ENCODE data around the gene SEMA5B.

The SEMA5B gene

DNA sequence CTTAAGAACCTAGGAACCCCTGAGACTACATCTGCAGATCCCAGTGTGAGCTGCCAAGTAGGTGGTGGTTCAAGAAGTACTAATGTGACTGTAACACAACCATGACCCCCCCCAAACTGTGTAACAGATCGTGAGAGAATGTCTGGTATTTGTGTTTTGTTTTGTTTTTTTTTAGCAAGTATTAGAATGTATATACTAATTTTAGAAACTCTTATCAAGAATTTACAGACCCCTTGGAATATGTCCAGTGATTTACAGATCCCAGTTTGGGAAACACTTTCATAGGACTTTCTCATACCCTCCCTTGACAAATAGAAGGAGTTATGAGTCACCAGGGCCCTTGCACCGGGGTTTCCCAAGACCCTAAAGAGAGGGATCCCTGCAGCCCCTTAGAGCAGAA is 79.8 kb downstream of the SEMA5B start:
- no peak for TF ChIP-seq JUND (IDR thresholded peaks at IDR 0.05; ENCODE audit: low read depth)
- in situ Hi-C loops (cut with HindIII; ENCODE audit: low pct_unique_long_range_greater_than_20kb, low sequenced_read_pairs) = no loop called here
- no peak for DNase-seq (ENCODE audit: low read depth in 1 of 2, low spot score in 1 of 2)

DNA sequence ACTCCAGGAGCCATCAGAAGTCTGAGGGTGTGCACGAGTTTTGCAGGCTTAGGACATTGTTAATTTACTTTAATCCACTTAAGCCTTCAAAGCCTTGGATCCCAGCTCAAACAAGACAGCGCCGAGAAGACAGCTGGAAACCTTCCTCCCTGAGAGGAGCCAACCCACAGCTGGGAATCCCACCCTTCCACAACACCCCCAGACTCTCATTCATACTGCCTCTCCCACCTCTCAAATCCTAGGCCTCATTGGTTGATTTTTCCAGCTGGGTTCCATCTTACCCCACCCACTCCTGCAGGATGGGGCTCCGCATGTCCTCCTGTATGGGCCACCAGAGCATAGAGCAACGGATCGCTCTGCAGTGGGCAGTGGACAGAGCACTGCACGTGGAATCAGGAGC is 80.4 kb downstream of the SEMA5B start:
- in situ Hi-C loops (cut with HindIII; ENCODE audit: low pct_unique_long_range_greater_than_20kb, low sequenced_read_pairs) = no loop called here
- DNase-seq (ENCODE audit: low read depth in 1 of 2, low spot score in 1 of 2) = no peak
- no peak for TF ChIP-seq JUND (IDR thresholded peaks at IDR 0.05; ENCODE audit: low read depth)

DNA sequence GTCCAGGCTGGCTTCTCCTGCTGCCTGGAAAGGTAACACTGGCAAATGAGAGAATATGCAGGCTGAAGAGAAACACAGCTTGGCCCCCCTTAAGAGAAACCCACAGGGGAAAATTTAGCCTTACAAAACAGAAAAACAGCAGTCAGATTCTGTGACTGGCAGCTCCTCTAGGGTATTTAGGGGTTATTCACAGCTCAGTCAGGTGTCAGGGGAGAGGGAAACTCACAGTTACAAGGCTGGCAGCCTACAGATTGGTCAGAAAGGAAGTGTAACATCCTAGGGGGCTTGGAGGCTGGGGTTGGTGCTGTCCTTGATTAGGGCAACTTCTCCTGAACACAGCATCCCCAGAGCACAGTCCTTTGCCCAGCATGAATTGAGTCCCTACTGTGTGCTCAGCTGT is 81.4 kb downstream of the SEMA5B start:
- in situ Hi-C loops (cut with HindIII; ENCODE audit: low pct_unique_long_range_greater_than_20kb, low sequenced_read_pairs) = no loop called here
- TF ChIP-seq JUND (IDR thresholded peaks at IDR 0.05; ENCODE audit: low read depth) = no peak
- DNase-seq (ENCODE audit: low read depth in 1 of 2, low spot score in 1 of 2) = no peak

DNA sequence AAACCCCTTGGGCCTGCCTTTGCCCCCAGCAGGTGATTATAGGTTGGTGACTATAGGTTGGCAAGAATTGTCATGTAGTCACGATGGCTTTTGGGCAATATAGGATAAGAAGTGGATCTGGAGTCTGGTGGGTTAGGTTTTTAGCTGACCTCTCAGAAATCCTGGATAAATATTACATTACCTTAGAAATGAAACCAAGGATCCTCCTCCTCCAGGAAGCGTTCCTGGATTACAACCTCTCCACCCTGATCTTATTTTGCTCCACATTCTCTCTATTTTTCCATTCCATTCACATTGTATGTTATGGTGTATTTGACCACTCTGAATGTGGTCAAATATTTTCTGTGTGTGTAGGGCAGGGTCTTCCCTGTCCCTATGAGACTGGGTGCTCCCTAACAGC is 82.3 kb downstream of the SEMA5B start:
- in situ Hi-C loops (cut with HindIII; ENCODE audit: low pct_unique_long_range_greater_than_20kb, low sequenced_read_pairs) = no loop called here
- TF ChIP-seq JUND (IDR thresholded peaks at IDR 0.05; ENCODE audit: low read depth) = no peak
- DNase-seq (ENCODE audit: low read depth in 1 of 2, low spot score in 1 of 2) = no peak

- in situ Hi-C loops (cut with HindIII; ENCODE audit: low pct_unique_long_range_greater_than_20kb, low sequenced_read_pairs) = no loop called here
- TF ChIP-seq JUND (IDR thresholded peaks at IDR 0.05; ENCODE audit: low read depth) = no peak
- no peak for DNase-seq (ENCODE audit: low read depth in 1 of 2, low spot score in 1 of 2)
Observed at GRCh38 chr3:122944671-122945161, 82.8 kb downstream of the SEMA5B start.

DNA sequence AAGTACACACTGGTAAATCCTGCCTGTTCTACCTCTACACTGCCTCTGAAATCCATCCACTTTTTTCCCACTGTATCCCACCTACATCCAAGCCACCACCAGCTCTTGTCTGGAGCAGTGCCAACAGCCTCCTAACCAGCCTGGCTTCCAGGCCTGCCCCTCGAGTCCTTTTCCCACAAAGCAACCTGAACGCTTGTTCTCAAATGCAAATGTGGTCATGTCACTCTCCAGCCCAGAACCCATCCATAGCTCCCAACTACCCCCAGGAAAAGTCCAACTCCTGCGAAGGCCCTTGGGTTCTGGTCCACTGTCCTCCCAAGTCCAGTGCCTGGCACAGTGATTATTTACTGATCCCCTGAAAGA is 83.8 kb downstream of the SEMA5B start:
- no peak for DNase-seq (ENCODE audit: low read depth in 1 of 2, low spot score in 1 of 2)
- TF ChIP-seq JUND (IDR thresholded peaks at IDR 0.05; ENCODE audit: low read depth) = no peak
- in situ Hi-C loops (cut with HindIII; ENCODE audit: low pct_unique_long_range_greater_than_20kb, low sequenced_read_pairs) = no loop called here

- peak; percentile 73 to 79 for DNase-seq (ENCODE audit: low read depth in 1 of 2, low spot score in 1 of 2)
- no peak for TF ChIP-seq JUND (IDR thresholded peaks at IDR 0.05; ENCODE audit: low read depth)
- in situ Hi-C loops (cut with HindIII; ENCODE audit: low pct_unique_long_range_greater_than_20kb, low sequenced_read_pairs) = no loop called here
Observed at GRCh38 chr3:122942937-122943827, 84.4 kb downstream of the SEMA5B start.

DNA sequence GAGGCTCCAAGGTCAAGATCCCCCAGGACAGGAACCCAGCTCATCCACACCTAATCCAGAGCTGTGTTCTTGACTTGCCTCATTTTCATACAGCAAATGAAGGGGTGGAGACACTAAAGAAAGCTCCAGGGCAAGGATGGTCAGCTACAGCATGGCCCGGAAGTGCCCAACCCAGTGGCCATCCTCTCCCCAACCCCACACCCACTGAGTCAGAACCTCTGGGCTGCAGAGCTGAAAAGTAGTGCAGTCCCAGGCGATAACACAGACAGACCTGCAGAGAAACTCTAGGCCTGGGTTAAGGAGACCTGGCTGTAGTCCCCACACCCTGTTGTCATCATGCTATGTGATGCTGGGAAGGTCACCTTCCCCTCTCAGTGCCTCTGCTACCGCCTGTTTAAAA is 85.3 kb downstream of the SEMA5B start:
- in situ Hi-C loops (cut with HindIII; ENCODE audit: low pct_unique_long_range_greater_than_20kb, low sequenced_read_pairs) = no loop called here
- DNase-seq (ENCODE audit: low read depth in 1 of 2, low spot score in 1 of 2) = no peak

DNA sequence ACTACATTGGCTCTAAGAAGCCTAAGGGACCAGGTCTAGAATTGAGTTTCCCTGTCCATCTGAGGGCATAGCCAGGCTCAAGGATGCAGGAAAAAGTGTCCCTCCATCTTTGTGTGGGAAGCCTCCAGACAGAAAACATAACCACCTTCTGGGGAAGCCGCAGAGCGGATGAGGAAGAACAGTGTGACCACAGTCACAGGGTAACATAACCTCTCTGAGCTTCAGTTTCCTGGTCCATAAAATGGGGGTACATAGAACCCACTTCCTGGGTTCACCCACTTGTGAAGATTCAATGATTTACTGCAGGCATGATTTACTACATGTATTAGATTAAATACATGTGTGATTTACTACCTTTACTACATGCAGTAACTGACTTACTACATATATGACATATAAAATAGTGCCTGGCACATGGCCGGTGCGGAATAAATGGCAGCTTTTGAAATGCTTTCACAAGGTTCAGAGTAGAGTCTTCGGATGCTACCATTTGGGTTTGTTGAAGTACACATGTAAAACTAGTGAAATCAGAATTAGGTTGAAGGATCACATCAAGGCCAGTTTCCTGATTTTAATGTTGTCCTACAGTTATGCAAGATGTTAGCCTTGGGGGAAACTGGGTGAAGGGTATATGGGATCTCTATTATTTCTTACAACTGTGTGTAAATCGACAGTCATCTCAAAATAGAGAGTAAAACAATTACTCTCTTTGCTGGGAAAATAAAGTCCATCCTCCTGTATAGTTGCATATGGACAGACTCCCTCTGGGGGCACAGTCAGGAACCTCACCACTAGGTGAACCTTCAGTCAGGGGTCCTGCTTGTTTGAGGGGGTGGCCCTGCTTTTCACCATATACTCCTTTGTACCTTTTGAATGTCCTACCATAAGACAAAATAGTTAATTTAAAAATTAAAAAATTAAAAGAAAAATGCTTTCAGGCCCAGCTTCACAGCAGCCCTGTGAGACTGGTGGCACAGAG is 86.0 kb downstream of the SEMA5B start:
- DNase-seq (ENCODE audit: low read depth in 1 of 2, low spot score in 1 of 2) = no peak
- in situ Hi-C loops (cut with HindIII; ENCODE audit: low pct_unique_long_range_greater_than_20kb, low sequenced_read_pairs) = no loop called here
- TF ChIP-seq JUND (IDR thresholded peaks at IDR 0.05; ENCODE audit: low read depth) = no peak

More for the DNA sequence above, 85.3 kb downstream of the SEMA5B start:
- no peak for TF ChIP-seq JUND (IDR thresholded peaks at IDR 0.05; ENCODE audit: low read depth)

DNA sequence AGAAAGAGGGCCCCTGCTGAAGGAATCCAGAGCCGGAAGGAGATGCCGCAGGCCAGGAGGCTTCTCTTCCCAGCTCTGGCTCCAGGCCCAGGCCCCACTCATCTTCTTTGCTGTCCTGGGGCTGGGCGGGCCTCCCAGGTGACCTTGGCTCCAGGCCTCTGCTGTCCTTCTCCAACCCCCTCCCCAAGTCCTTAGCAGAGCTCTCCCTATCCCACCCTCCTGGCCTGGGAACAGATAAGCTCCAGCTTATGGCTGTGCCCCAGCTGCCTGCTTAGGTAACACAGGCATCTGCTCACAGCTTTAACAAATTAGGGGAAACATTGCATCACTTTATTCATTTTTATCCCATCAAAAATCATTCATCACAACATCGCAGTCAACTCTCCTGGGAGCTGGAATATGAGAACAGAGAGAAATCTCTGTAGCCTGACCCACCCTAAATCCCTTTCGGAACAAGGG is 86.9 kb downstream of the SEMA5B start:
- TF ChIP-seq JUND (IDR thresholded peaks at IDR 0.05; ENCODE audit: low read depth) = no peak
- in situ Hi-C loops (cut with HindIII; ENCODE audit: low pct_unique_long_range_greater_than_20kb, low sequenced_read_pairs) = no loop called here
- DNase-seq (ENCODE audit: low read depth in 1 of 2, low spot score in 1 of 2) = no peak

DNA sequence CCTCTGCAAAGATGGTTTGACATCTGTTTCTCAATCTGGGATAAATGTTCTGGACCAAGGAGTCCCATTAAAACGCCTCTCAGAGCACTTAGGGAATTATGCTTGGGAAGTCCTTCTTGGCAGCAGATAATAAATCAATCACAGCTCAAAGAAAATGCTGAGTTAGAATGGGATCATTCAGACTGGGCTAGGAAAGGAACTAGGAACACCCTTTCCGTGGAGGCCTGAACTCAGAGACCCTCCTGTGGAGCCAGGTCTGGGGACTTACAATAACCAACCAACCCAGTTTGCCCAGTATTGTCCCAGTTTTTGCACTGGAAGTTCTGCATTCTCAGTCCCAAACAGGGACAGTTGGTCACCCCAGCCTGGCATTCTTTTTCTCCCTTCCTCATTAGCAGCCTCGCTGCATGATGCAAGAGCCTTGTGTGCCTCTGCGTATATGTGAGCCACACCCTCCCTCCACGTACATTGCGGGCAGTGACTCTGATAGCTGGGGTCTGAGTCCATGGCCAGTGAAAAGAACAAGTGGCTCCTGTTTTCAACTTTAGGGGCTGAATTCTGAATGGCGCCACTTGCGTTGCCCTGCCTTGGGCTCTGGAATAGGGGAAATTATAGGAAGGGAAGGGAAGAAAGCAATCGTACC is 88.7 kb downstream of the SEMA5B start:
- no peak for DNase-seq (ENCODE audit: low read depth in 1 of 2, low spot score in 1 of 2)
- in situ Hi-C loops (cut with HindIII; ENCODE audit: low pct_unique_long_range_greater_than_20kb, low sequenced_read_pairs) = no loop called here
- no peak for TF ChIP-seq JUND (IDR thresholded peaks at IDR 0.05; ENCODE audit: low read depth)

- no peak for TF ChIP-seq JUND (IDR thresholded peaks at IDR 0.05; ENCODE audit: low read depth)
- DNase-seq (ENCODE audit: low read depth in 1 of 2, low spot score in 1 of 2) = no peak
- in situ Hi-C loops (cut with HindIII; ENCODE audit: low pct_unique_long_range_greater_than_20kb, low sequenced_read_pairs) = no loop called here
Observed at GRCh38 chr3:122937745-122938144, 89.8 kb downstream of the SEMA5B start.

All from T47D (cell line).